GM12873 (cell line): ENCODE measurements around the gene TNFRSF19.

Experiments used
- TF ChIP-seq, protein P1 (sequence below): IDR thresholded peaks from 2 replicates; pipeline ENCODE4 v1.5.1; 2012; ENCODE audit warnings: low read depth, mild to moderate bottlenecking, moderate library complexity, low read length, control low read depth; ENCODE audit not compliant: insufficient read depth; ENCODE audit errors: missing control alignments

The TNFRSF19 gene

DNA sequence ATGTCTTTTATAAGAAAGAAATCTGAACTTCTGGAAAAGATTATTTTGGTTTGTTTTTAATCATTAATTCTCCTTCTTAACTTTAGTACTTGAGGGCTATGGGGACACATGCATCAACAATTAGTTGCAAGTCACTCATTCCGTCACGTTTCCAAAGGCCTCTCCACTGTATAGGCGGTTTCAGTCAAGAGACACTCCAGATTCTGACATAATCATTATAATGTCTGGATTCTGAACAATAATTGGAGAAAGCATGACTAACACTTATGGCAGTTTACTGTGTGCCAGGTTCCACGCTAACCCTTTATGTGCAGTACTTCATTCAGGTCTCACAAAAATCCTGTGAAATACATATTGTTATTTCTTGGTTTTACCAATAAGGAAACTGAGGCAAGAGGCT lies 71.9 kb downstream of the TNFRSF19 start:
- TF ChIP-seq, protein P1, sequence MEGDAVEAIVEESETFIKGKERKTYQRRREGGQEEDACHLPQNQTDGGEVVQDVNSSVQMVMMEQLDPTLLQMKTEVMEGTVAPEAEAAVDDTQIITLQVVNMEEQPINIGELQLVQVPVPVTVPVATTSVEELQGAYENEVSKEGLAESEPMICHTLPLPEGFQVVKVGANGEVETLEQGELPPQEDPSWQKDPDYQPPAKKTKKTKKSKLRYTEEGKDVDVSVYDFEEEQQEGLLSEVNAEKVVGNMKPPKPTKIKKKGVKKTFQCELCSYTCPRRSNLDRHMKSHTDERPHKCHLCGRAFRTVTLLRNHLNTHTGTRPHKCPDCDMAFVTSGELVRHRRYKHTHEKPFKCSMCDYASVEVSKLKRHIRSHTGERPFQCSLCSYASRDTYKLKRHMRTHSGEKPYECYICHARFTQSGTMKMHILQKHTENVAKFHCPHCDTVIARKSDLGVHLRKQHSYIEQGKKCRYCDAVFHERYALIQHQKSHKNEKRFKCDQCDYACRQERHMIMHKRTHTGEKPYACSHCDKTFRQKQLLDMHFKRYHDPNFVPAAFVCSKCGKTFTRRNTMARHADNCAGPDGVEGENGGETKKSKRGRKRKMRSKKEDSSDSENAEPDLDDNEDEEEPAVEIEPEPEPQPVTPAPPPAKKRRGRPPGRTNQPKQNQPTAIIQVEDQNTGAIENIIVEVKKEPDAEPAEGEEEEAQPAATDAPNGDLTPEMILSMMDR: no peak

DNA sequence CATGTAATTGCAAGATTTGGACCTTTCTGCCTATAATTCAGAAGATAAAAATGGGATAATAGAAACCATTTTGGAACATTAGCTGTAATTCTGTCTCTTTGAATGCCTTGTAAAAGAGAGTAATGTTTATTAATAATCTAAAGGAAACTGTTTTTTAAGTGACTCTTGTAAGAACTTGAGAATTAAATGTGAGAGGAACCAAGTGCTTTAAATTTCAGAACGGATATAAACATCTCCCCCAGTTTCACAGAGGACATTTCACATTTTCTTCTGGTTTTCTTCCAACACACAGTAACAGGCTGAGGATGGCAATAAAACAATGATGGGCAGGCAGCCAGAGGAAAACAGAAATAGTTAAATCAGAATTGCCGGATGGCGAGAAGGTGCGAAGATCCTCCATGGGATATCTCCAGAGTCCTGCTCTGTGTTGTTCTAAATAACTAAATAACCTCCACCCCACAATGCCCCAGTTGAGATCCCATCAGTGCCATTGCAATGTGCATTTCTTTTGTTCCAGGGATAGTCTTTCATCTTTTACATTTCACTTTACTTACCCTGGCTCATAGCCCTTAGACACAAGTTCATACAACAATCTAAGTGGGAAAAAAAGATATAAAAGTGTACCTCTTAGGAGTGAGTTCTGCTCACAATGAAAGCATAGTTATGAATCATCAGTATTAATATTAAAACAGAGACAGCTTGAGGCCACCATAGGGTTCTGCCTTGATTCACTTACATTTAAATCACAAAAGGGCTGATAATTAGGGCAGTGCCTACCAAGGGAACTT lies 73.3 kb downstream of the TNFRSF19 start:
- TF ChIP-seq, protein P1: no peak

DNA sequence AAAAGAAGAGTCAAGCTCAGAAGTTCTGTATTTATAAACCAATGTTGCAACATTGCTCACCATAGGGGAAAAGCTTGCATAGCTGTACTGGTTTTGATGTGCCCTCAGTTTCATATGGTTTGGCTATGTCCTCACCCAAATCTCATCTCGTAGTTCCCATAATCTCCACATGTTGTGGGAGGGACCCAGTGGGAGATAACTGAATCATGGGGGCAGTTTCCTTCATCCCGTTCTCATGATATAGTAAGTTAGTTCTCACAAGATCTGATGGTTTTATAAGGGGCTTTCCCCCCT lies 73.9 kb downstream of the TNFRSF19 start:
- TF ChIP-seq, protein P1: no peak

DNA sequence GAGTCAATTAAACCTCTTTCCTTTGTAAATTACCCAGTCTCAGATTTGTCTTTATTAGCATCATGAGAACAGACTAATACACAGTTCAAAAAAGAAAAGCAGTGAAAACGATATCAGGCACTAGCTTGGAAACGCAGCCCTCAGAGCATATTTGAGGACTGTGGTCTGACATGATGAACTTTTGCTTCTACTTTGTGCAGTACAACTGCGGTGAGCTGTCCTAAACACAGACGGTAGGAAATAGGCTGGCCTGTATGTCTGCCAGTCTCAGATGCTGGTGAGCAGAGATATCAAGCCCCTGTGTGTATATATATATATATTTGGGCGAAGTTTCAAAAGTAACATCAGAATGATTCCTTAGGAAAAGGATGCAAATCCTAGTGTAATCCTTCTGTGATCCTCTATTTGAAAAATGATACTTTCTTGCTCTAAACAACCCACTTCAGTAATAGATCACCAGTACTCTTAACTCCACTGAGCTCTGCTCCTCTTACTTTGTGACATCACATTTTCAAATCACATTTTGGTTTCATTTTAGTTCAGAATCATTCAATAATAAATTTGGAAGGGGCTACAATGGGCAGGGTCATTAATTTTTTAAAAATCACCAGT lies 74.4 kb downstream of the TNFRSF19 start:
- TF ChIP-seq, protein P1: no peak

DNA sequence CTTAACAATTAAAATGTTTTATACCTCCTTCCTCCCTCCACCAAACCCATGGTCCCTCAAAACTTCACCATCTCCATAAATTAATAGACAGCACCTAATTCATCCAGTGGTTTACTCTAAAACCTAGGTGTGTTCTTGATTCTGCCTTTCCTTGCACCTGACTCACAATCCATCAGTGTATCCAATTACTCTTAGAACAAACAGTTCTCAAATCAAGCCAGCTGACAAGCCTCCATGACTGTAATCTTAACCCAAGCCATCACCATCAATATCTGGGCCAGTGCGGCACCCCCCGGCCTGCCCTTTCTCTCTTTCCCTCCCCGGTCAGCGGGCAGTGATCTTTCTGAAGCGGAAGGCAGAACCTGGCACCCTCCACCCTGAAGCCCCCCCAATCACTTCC lies 75.6 kb downstream of the TNFRSF19 start:
- TF ChIP-seq, protein P1: no peak

DNA sequence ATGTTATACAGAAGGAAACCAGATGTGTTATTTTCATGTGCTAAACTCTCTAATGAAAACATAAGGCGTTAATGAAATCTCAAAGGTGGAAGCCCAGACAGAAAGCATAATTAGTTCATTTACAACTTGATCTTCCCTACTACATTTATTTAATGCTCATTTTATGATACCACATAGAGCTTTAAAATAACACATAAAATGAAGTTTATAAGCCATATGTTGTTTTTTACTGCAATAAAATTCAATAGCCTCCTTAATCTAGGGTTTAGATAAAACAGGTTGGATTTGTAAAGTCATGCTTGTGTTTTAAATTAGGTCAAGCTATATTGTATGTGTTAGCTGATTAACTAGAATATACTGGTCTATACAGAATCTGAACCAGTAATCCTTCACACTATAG lies 81.2 kb downstream of the TNFRSF19 start:
- TF ChIP-seq, protein P1: no peak

DNA sequence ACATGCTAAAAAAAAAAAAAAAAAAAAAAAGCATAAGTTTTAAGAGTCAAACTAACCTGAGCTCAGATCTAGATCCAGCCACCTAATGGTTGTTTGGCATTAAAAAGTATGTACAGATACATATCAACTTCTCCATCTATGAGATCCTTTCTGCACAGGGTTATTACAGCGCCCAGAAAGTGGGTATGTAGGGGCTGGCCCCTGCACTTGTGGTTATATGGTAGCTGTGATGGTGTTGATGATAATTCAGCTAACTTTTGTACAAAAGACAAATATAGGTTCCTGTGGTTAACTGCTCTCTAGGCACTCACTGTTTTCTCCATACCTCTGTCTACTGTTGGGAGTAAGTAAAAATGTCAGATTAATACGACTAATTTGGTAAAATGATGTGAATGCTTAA lies 81.7 kb downstream of the TNFRSF19 start:
- TF ChIP-seq, protein P1: no peak
